Glomerular visceral epithelial cell (primary cell): ENCODE measurements around the gene UCN.

Experiments used
- DNase-seq: peaks from one replicate; pipeline ENCODE4 v3.0.0-alpha.2; 2016; ENCODE audit errors: extremely low spot score

UCN gene

GRCh38 chr2:27261241-27261925 lies 46.9 kb downstream of the UCN start:
- DNase-seq, result no peak

GRCh38 chr2:27258051-27258450 lies 50.2 kb downstream of the UCN start:
- DNase-seq, result no peak
